ENCODE measurements around the gene CBX6. TPM values are rescaled to one million over a fixed set of nuclear protein-coding genes. Genes with fewer than 3 reads are reported as not detected.

Gene CBX6
- total and polyA plus RNA-seq, 2 of the 8 experiments (the other 6 are each of a cell fraction or from before 2014, with no cell fraction given), result 10.6 to 27.5 TPM

DNA sequence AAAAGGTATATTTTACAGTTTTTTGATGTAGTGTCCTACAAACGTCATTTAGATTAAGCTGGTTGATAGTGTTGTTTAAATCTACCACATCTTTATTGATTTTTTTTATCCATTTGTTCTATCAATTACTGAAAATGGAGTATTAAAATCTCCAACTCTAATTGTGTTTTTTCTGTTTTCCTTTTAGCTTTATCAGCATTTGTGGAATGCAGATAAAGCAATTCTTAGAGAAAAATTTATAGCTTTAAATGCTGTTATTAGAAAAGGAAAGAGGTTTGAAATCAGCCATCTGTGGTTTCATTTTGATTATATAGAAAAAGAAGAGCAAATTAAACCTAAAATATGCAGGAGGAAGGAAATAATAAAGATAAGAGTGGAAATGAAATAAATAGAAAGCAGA is 39.4 kb upstream of the CBX6 start (continued):
- no peak for TF ChIP-seq RNF2 (IDR thresholded peaks at IDR 0.05; ENCODE audit: borderline replicate concordance, low read depth, low read length, missing control alignments, poor library complexity, severe bottlenecking)
- no peak for TF ChIP-seq SRF (IDR thresholded peaks at IDR 0.05; ENCODE audit: low read depth, low read length)
- TF ChIP-seq TEAD4 (IDR thresholded peaks at IDR 0.05; ENCODE audit: low read depth, low read length), result no peak
- no peak for TF ChIP-seq BRCA1 (IDR thresholded peaks at IDR 0.05; ENCODE audit: low read depth, low read length)
